Esophagus muscularis mucosa (tissue), 3 donors: Measurements from ENCODE around the gene P2RY1.

Experiments
- CTCF ChIP-seq, 3 experiments: fragments of 200-600 bp in 2 of 3; fragments of 450-650 bp in 1 of 3; sonication (generic) in 2 of 3; IDR thresholded peaks; one replicate each; pipeline ENCODE4 v1.5.1; 2017 to 2019; ENCODE audit warnings: antibody characterized with exemption in 3 of 3, mild to moderate bottlenecking in 2 of 3, moderate library complexity in 1 of 3
- POLR2A ChIP-seq: fragments of 450-650 bp; IDR thresholded peaks from one replicate; pipeline ENCODE4 v1.6.1; 2017; ENCODE audit warnings: antibody characterized with exemption, moderate library complexity, mild to moderate bottlenecking, low read depth

DNA sequence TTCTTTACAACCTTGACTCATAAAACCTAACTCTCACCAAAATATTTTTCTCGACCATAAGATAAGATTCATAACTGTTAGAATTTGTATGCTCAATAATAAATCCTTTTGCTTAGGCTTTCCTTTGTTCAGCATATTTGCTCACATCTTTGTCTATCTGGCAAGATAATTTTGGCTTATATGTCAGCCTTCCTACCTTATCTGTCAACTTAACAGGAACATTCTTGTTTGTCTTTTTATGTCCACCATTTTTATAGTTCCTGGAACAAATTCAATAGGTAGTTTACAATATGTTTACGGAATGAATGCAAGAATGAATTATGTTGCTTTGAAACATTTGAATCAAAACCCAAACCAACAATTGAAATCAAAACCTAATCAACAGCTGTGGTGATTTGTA is 41.0 kb upstream of the P2RY1 start:
- TF ChIP-seq CTCF (IDR thresholded peaks at IDR 0.05) (no peak), POLR2A (no peak)
